Coronary artery (tissue), 2 donors: Measurements from ENCODE around the gene DENND1B.
A peak's percentile ranks its signal among the peaks of the same experiment; 100 is the strongest.

Source experiments
- DNase-seq: peaks from one replicate; pipeline ENCODE4 v3.0.0-alpha.2; 2017; ENCODE audit warnings: low spot score
- H3K27ac ChIP-seq, 2 donors: fragments of 200-600 bp; sonication (generic); one replicate each; pipeline ENCODE4 v1.5.1; 2016 to 2019
- H3K4me3 ChIP-seq: fragments of 200-600 bp; sonication (generic); 2 replicates; pipeline ENCODE4 v1.5.1; 2016; ENCODE audit warnings: mild to moderate bottlenecking, moderate library complexity
- CTCF ChIP-seq: fragments of 200-600 bp; sonication (generic); IDR thresholded peaks from one replicate; pipeline ENCODE4 v1.5.1; 2019; ENCODE audit warnings: antibody characterized with exemption

The DENND1B gene

GRCh38 chr1:197774466-197775281, 606 bp downstream of the DENND1B start:
- Histone ChIP-seq H3K27ac (peak overlapping the region; percentile 87 to 96), H3K4me3 (peak overlapping the region; percentile 89)
- DNase-seq = no peak
- no peak for TF ChIP-seq CTCF

- peak overlapping the region; percentile 89 for H3K4me3 ChIP-seq
- TF ChIP-seq CTCF = no peak
- no peak for DNase-seq
Measured at GRCh38 chr1:197773856-197774255, 1.4 kb downstream of the DENND1B start.

GRCh38 chr1:197771904-197772556, 3.2 kb downstream of the DENND1B start:
- no peak for DNase-seq
- Histone ChIP-seq H3K4me3 (no peak overlapping the region), H3K27ac (no peak overlapping the region)
- no peak for TF ChIP-seq CTCF

More at GRCh38 chr1:197773856-197774255, 1.4 kb downstream of the DENND1B start:
- no peak overlapping the region for H3K27ac ChIP-seq

GRCh38 chr1:197771386-197771785, 3.9 kb downstream of the DENND1B start:
- DNase-seq = no peak
- H3K4me3 ChIP-seq = no peak overlapping the region
- TF ChIP-seq CTCF = no peak
- no peak overlapping the region for H3K27ac ChIP-seq

- TF ChIP-seq CTCF = no peak
- no peak overlapping the region for H3K4me3 ChIP-seq
- no peak for DNase-seq
- no peak overlapping the region for H3K27ac ChIP-seq
Measured at GRCh38 chr1:197770243-197770642, 5.0 kb downstream of the DENND1B start.

GRCh38 chr1:197769287-197769686, 6.0 kb downstream of the DENND1B start:
- DNase-seq = no peak
- H3K27ac ChIP-seq = no peak overlapping the region
- no peak for TF ChIP-seq CTCF

More at GRCh38 chr1:197769287-197769686, 6.0 kb downstream of the DENND1B start:
- no peak overlapping the region for H3K4me3 ChIP-seq
